GM19328 (cell line): ENCODE data around the gene NMT2.
A peak's percentile ranks its signal among the peaks of the same experiment; 100 is the strongest.
"Not testable (repeated sequence)": the region's sequence is repeated elsewhere in the genome, so short reads cannot be mapped to it uniquely, and the experiment has no call there.

Source experiments
- ATAC-seq: cut with Tn5 transposase; IDR thresholded peaks from one replicate; pipeline ENCODE4 v1.9.1; 2021; ENCODE audit warnings: mild to moderate bottlenecking, moderate library complexity; ENCODE audit not compliant: unreplicated experiment

NMT2 gene

DNA sequence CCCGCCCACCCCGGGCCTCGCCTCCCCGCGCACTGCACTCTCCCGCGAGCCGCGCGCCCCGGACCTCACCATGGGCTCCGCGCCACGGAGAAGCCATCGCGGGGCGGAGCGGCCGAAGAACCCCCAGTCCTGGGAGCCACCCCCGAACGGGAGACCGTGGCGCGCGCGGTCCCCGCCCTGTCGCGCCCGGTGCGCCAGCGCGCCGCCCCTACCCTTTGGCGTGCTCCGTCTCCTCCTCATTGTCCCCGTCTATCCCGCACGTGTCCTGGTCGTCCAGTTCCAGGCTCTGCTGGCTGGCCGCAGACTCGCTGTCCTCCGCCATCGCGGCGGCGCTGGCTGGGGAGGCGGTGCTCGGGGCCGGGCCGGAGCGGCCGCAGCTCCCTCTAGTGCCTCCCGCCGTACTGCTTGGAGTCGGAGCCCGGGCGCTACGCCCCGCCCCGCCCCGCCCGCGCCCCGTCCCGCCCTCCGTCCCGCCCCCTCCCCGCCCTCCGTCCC is at the start of gene NMT2:
Gene NMT2 (minus strand): TSS at position 403 of the 495 bp plus-strand sequence. CDS start 81 bp downstream, at position 322.
- peak; percentile 92 for ATAC-seq

DNA sequence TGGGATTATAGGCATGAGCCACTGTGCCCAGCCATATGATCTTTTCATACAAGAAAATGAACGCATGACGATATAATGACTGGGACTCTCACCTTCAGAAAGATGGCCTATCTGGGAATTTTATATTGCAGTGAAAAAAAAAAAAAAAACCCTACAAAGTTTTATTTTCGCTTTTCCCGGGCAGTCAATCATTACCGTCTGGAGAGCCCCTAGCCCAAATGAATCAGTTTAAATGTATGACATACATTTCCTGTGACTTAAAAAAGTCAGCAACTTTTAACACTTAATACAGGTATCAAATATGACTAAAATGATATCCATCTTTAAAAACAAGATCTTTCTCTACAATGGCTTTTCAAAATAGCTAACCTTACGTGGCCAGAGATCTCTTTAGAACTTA is 48.2 kb upstream of the NMT2 start:
- ATAC-seq: no peak

DNA sequence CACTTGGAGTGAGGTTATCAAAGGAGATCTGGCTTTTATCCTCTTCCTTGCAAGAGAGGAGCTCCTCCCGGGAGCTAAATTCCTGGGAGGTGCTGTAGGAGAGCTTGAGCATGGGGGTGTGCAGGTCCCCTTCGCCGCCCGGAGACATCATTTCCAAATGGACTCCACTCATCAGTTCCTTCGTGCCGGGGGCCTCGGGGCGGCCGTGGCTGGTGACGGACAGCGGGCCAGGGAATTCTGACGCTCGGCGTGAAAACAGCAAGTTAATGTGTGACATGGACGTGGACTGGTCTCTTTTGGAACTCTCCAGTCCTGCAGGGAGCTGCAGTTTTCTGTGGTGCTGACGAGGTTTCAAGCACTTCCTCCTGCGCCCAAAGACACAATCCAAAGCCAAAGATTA is 45.7 kb upstream of the NMT2 start:
- ATAC-seq: no peak

DNA sequence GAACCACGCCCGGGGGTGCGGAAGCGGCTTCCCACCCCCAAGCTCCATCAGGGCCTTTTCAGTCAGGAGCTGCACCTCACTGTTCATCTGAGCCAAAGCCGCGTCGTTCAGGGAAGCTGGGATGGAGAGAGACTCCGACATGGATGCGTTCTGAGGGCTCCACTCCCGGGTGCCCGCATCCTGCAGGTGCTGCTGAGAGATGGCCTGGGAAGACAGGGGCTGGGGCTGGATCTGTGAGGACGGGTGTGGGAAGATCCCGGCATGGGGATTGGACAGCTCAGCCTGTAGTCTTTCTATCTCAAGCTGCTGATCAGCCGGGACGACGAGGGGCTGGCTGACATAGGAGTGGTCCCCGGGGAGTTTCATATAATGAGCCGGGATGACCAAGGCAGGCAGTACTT is 45.0 kb upstream of the NMT2 start:
- no peak for ATAC-seq

DNA sequence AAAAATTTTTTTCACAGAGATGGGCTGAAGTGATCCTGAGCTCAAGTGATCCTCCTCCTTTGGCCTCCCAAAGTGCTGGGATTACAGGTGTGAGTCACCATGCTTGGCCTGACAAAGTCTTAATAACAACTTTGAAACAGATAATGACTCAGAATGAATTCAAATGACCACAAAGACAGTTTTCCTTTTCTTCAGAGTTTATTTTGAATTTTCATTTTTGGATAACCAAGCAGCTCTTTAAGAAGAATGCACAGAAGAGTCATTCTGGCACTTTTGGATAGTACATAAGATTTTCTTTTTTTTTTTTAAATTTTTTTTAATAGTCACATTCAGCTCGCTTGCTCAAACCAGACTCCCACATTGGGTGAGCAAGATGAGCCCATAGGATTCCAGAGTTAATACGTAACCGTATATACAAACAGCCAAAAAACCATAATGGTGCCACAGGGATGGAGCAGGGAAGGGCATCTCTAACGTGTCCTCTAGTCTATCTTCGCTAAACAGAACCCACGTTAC is 43.0 kb upstream of the NMT2 start:
- no peak for ATAC-seq

DNA sequence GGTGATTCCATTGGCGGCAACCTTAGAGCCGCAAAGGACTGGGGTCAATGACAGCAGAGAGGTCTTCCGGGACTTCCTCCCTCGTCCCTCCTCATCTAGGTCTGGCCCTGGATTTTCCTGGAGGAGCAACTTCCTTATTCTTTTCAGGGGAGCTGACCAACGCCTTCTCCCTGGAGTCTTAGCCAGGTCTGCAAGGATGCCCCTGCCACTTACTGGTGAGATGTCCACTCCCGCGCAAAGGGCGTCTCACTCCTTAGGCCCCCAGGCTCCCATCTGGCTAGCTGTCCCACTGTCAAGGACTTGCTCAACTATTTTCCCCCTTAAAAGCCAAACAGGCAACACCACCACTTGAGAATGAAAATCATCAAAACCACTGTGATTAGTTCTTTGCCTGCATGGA is 42.0 kb upstream of the NMT2 start:
- no peak for ATAC-seq

DNA sequence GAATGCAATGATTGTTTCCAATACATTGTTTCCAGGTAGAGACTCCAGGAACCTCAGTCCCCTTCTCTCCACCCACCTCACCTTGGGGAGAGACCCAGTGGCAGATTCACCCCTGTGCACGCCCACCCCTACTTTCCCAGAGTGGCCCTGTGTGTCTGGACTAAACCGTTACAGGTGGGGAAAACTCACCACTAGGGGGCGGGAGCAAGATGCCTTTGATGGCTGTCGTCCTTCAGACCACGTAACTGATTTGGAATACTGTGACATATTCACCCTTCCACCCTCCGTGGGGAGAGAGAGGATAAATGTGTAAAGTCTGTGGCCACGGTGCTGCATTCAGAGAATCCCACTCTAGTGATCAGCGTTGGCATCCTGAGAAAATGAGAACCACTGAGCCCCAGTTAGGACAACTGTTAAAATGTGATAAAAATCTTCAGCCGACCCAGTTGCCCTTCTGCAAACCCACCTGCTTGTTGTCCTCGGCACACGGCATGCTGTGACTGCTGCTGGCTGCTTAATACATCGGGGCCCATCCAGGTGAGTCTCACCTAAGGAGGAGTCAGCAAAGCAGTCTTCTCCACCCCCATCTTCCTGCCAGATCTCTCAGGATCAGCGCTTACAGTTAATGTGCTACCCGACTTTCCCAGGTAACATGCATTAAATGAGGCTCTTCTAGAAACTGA is 41.5 kb upstream of the NMT2 start:
- ATAC-seq: no peak

DNA sequence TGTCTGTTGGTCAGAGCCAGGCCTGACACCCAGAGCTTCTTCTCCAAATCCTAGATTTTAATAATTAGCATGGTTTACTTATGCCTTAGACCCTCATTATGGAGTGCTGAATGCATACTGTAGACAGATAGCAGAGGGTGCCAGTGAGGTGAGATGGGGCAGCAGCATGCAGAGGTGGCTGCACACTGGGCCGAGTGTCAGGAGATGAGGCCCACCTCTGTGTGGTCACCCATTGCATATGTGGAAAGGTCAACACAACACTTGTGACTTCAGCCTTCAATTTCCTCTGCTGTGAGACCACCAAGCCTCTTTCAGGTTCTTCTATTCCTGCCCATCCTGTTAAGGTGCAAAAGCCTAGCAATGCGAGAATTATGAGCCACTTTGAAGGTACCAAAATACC is 39.7 kb upstream of the NMT2 start:
- no peak for ATAC-seq

DNA sequence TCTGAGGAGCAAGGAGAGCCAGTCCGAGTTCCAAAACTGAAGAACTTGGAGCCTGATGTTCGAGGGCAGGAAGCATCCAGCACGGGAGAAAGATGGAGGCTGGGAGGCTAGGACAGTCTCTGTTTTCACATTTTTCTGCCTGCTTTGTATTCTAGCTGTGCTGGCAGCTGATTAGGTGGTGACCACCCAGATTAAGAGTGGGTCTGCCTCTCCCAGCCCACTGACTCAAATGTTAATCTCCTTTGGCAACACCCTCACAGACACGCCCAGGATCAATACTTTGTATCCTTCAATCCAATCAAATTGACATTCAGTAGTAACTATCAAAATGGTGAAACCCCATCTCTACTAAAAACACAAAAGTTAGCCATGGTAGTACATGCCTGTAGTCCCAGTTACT is 38.9 kb upstream of the NMT2 start:
- ATAC-seq: not testable (repeated sequence)

DNA sequence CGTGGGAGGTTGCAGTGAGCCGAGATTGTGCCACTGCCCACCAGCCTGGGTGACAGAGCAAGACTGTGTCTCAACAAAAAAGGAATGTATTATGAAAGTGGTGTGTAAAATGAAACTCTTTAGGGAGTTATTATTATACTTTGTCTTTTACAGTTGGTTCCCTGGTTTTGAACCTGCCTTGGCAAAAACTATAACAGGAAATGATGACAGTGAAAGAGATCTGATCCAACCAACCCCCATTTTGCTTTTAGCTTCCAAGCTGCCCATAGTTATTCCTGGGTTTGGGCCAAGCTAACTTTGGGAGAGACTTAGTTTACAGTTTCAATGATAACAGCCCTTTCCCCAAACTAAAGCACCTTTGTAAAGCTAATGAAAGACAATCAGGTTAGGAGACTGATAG is 34.1 kb upstream of the NMT2 start:
- no peak for ATAC-seq

DNA sequence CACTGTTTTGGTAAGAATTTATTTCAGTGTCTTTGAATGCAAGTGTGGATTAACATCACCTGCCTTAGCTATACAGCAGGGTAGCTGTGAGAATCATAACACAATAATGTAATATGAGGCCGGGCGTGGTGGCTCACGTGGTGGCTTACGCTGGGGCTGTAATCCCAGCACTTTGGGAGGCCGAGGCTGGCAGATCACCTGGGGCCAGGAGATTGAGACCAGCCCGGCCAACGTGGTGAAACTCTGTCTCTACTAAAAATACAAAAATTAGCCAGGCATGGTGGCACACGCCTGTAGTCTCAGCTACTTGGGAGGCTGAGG is 33.8 kb upstream of the NMT2 start:
- not testable (repeated sequence) for ATAC-seq

DNA sequence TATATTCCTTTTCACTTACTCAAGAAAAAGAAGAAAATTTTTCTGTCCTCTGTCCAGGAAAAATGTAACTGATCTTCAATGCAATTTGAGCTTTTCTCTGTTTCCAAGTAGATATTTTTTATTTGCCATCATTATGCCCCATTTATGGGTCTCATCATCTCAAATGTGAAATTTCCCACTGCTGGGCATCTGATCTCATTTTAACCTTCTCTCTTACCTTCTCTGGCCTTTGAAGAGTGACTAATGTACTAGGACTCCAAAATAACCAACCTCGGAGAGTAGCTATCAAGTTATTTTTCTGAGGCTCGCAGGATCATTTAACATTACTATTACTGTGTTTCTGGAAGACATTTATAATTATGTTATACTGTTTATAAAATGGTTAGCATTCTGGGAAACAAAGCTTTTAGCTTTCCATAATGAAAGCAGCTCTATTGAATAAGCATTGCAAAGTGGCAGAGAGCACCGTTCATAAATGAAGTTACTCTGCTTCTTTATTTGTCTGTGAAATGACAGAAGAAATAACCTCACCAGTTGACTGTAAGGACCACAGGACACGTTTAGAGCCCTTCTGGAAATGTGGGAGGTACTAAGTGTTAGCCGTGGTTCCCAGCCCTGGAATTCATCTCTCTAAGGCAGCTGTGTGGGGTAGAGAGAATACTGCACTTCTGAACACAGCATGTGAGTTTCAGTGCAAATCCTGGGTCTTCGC is 33.3 kb upstream of the NMT2 start:
- ATAC-seq: no peak

DNA sequence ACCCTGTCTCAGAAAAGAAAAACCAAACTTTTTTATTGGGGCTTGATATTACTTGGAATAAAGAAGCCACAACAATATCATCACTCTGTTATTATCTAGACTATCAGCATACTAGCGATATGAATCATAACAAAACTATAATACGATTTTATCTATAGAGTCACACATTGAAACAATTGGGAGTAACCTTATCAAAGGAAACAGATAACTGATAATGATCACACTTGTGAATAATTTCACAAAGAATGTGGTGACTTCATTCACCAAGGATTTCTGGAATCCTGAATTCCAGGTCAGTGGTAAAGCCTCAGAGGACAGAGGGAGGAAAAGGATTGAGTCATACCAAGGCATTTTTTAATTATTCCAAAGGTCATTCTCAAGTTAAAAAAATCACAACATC is 32.1 kb upstream of the NMT2 start:
- ATAC-seq: no peak

DNA sequence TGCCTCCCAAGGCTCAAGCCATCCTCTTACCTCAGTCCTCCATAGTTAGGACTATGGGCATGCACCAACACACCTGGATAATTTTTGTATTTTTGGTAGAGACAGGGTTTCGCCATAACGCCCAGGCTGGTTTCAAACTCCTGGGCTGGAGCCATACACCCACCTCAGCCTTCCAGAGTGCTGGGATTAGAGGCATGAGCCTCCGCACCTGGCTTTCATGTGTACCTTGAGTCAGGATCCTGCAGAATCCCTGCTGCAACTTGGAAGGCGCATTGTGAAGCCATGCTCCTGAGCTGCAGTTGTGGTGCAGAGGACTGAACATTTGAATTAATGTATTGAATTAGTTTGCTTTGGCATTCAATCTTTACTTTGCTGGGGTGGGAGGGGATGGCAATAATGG is 29.4 kb upstream of the NMT2 start:
- no peak for ATAC-seq

DNA sequence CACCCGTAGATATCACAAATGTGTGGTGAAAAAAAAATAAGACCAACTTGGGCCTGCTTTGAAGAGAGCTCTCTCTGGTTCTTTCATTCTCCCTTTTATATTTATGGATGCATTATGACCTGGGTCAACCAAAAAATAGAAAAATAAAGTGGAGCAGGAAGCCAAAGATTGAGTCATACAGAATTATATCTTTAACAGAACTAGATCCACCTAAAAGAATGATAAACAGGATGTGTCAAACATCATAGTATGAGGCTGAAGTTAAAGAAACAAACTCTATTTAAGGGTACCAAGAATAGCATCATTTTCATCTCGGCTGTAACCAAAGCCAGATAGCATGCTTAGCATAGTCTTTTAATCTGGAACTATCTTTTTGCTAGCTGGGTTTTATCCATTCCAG is 28.8 kb upstream of the NMT2 start:
- ATAC-seq: no peak

DNA sequence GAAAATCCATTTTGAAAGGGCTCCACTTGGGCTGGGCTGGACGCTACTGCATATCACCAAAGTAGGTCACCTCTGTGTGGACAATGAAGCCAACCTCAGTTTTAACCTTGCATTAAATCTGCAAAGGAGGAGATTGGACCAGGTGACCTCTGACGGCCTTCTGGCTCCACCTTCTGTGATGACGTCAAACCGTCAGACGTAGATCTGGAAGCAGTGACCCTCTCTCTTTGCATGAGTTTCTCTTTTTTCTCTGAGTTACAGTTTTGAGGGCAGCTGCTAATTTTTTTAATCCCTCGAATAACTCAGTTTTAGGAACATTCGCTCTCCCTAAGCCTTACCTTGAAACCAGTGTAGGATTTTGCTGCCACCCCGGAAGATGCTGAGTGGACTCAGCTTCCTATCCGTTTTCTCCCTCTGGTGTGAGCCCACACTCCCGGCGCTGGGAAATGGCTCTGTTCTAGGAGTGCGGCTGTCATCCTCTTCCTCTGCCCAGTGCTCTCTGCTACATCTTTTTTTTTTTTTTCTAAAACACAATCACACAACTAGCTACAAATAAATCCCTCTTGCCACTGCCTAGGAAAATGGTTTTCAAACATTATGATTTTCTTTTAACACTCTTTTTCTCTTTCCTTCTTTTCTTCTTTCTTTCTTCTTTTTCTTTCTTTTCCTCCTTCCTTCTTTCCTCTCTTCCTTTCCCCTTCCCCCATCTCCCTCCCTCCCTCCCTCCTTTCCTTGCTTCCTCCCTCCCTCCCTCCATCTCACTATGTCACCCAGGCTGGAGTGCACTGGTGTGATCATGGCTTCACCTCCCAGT is 27.7 kb upstream of the NMT2 start:
- no peak for ATAC-seq

DNA sequence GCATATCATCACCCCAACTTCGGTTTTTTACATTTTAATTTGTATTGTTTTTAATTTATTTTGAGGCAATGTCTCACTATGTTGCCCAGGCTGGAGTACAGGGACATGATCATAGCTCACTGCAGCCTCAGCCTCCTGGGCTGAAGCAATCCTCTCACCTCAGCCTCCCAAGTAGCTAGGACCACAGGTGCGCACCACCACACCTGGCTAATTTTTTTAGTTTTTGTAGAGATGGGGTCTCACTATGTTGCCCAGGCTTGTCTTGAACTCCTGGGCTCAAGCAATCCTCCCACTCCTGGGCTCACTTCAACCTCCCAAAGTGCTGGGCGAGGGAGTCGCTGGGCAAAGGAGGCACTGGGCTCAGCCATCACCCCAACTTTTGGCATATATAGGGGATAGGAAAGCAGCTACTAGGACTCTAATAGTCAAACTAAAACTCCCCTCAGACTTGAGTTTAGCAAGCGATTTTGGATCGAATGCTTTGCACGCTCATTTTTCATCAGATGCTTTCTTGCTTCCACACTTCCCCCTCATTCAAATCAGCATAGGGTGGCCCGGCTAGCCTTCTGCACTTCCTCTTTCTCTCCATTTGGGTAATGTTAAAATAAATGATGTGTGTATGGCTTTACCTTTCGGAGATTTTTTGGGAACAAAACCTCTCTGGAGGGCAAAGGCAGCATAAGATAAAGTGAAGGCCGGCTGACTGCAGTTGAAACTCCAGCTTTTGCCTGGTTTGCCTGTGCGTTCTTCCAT is 20.8 kb upstream of the NMT2 start:
- no peak for ATAC-seq

DNA sequence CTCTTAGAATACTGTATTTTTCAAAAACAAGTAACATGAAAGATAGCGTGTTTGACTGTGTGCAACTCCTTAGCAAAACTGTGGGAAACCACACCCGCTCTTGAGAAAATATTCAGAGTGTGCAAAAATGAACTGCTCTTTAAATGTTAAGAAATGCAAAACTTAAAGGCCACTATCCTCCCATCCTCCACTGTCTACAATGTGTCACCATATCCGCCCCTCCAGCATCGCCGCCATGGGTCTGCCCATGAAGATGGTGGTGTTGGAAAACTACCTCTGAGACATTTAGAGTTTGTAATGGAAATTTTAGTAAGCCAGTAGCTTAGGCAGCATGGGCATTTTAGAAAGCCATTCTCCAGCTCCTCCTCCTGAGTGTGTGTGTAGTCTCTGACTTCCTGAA is 20.1 kb upstream of the NMT2 start:
- ATAC-seq: no peak

DNA sequence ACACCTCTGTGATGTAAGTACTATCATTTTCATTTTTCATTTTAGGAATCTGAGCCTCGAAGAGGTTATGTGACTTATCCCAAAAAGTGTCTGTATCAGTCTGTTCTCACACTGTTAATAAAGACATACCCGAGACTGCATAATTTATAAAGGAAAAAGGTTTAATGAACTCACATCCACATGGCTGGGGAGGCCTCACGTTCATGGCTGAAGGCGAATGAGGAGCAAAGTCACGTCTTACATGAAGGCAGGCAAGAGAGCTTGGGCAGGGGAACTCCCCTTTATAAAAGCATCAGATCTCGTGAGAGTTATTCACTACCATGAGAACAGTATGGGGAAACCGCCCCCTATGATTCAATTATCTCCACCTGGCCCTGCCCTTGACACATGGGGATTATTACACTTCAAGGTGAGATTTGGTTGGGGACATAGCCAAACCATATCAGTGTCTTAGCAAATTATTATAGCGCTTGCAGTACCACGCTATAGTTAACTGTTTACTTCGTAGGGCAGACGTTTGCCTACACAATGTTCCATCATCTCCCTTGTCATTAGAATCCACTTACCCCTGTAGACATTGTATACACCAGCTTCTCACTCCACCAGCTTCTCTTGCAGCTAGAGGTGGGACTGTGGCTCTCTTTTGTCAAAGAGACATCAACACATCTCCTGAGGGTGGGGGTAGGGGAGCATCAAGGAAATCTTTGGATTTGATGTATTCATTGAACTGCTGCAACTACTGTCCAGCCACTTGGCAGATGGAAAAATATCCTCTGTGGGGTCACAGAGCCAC is 15.4 kb upstream of the NMT2 start:
- ATAC-seq: no peak

DNA sequence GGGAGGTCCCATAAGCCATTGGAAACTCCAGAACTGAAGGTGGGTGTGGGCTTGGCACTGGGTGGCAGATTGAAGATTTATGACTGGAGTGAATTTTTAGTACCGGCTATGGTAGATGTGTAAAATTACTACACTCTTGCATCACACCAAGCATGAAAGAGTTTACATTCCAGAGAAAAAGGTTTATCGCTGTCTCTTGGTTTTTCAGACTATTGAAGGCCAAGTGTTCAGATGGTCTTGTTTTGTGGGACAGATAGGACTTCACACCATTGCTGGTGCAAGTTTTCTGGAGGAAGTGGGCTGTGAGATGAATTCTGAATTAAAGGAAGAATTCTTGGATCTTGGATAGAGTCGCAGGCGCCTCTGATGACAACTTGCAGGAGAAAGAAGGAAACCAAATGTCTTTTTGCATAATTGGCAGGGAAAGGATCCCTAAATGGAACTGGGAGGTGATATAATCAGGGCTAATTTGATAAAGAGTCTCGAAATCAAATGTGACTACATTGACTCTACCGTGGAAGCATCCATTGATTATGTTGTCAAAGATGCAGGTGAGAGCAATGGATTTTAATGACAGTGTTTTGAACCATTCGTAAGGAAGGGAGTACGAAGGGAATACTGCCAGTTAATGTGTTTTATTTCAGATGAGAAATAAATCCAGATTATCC is 14.2 kb upstream of the NMT2 start:
- no peak for ATAC-seq
